GM21381 (cell line): ENCODE measurements around the gene CYBRD1.
"Not testable (repeated sequence)": the region's sequence is repeated elsewhere in the genome, so short reads cannot be mapped to it uniquely, and the experiment has no call there.

ENCODE experiments used
- ATAC-seq: cut with Tn5 transposase; IDR thresholded peaks from one replicate; pipeline ENCODE4 v1.9.1; 2021; ENCODE audit warnings: mild to moderate bottlenecking, moderate library complexity; ENCODE audit not compliant: unreplicated experiment

CYBRD1 gene

DNA sequence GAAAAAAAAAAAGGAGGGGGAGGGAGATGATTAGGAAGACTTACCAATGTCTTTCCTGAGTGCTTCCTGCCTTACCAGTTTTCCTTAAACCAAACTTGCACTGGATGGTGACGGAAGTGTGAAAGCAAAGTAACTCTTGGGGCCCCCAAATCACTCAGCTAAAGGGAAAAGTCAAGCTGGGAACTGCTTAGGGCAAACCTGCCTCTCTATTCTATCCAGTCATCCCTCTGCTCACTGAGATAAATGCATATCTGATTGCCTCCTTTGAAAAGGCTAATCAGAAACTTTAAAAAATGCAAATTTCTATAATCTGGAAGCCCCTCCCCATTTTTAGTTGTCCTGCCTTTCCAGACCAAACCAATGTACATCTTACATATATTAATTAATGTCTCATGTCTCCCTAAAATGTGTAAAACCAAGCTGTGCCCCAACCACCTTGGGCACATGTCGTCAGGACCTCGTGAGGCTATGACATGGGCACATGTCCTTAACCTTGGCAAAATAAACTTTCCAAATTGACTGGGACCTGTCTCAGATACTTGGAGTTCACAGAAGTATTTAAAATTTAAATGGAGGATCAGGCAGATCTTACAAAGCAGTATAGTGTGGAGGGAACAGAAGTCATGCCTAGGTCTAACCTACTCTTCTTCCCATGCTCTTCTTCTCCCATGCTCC is 7.2 kb upstream of the CYBRD1 start:
- ATAC-seq: no peak

DNA sequence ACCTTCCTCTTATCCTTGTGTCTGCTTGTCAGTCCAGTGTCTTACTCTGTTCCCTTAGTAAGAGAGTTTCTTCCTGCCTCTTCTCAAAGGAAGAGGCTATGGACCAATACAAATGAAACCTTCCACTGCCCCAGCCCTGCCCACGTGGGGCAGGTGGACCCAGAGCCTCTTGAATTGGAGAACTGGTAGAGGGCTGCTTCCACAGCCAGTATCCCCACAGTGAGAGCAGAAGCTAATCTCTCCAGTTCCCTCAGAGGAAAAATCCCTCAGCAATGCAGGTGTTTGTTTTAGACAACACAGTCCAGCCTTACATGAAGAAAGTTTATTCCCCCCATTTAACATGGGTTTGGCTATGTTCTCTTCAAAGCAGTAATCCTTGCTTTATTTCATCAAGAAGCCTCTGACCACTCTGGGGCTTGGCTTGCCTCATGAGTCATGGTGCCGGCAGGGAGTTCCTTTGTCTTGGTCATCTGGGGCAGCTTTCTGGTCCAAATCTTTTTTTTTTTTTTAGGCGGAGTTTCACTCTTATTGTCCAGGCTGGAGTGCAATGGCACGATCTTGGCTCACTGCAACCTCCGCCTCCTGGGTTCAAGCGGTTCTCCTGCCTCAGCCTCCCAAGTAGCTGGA is 6.5 kb upstream of the CYBRD1 start:
- ATAC-seq: no peak

GRCh38 chr2:171516793-171517192 is 5.5 kb upstream of the CYBRD1 start:
- no peak for ATAC-seq

DNA sequence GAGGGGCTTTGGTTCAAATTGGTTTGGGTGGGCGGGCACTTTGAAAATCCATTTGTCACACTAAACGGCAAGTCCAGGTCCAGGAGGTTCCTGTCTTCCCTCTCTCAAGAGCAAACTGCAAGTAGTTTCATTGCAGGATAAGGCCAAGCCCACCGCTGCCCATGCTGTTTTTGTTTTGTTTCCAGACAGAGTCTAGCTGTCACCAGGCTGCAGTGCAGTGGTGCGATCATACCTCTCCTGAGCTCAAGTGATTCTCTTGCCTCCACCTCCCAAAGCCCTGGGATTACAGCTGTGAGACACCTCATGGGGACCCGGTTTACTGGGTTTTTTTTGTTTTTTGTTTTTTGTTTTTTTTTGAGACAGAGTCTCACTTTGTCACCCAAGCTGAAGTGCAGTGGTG is 1.8 kb upstream of the CYBRD1 start:
- no peak for ATAC-seq

DNA sequence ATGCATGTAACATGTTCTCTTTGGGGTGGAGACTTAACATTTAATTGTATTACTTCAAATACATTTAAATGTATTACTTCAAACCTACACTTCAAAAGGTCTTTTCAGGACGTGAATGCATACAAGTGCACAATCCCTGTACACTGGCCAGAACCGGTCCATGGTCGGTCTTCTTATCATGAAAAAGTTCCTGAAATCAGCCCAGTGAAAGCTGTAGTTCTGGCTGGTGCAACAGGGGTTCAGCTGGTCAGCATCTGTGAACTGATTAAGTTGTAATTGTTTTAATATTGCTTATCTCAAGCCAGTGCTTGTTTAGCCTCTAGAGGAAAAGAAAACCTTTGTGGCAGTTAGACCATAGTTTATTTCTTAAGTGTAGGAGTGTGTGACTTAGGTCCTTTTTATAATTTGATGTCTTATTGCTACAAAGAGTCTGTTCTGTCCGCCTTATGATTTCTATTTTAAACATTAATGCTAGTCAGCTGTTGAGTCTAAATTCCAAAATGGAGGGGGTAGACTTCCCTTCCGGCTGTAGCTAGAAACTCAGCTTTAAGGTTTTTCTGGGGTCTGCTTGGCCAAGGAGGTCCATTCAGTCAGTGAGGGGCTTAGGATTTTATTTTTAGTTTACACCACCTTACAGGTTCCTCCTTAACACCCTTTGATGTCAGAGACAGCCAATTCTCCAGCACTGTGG is 768 bp upstream of the CYBRD1 start:
- no peak for ATAC-seq

- no peak for ATAC-seq
Observed at GRCh38 chr2:171522788-171523087, 464 bp downstream of the CYBRD1 start.

DNA sequence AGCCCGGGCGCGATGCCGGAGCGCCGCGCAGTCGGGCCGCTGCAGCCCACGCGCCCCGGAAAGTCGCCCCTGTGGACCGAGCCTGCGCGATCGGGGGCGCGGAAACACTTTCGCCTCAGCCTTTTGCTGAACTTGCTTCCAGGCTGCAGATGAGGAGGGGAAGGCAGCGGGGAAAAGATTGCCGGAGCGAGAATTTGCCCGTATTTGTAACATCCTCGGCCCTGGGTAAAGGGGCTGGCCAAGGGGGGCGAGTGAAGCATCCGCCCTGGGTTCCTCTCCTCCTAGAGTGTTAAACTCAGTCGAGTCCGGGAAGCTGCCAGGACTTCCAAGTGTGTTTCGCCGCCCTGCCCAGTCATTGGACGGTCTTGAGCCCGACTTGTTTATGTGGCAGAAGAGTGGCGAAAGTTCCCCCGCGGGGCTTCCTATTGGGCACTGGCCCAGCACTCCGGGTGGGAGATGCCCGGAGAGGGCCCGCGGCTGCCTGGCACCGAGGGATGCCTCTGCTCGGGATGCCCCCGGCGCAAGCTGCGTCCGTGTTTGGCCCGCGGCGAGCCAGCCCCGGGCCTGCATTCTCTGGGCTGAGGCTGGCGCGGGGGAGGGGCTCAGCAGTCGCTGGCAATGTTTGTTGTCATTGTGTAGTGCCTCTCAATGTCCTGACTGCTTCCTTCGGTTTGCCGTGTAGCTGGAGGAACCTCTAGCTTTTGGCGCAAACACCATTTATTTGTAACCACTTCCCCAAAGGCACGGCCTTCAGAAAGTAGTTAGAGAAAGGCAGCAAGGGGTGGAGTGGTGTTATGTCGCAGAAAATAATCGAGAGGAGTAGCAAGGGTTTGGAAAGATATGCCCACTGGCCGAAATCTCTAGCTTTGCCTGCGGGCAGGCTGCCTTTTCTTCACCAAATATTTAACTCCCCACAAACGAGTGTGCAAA is 1.1 kb downstream of the CYBRD1 start:
- no peak for ATAC-seq

DNA sequence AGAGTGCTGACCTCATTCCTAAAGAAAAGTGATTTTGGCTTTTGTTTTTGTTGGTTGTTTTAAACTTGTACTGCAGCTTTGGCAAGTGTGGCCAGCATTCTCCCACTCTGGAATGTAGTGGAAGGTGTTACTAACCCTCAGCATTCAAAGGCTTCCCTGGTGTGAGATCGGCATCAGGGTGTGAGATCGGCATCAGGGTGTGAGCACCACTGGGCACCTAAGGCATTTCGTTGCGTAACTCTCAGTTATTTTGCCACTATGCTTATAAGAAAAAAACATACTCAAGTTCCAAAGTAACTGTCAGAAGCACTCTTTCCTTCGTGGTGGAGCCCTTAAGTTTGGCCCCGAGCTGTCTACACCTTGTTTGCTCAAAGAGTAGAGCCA is 1.7 kb downstream of the CYBRD1 start:
- ATAC-seq: no peak

- ATAC-seq: no peak
Observed at GRCh38 chr2:171529914-171530313, 7.6 kb downstream of the CYBRD1 start.

GRCh38 chr2:171530378-171530777 is 8.1 kb downstream of the CYBRD1 start:
- no peak for ATAC-seq

DNA sequence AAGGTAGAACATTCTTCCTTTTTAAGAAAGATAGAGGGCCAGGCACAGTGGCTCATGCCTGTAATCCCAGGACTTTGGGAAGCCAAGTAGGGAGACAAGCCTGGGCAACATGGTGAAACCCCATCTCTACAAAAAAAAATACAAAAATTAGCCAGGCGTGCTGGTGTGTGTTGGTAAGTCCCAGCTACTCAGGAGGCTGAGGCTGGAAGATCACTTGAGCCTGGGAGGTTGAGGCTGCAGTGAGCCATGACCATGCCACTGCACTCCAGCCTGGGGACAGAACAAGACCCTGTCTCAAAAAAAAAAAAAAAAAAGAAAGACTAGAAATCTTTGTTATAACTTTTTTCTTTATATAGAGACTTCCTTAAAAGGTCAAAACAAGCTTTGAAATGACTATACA is 8.6 kb downstream of the CYBRD1 start:
- not testable (repeated sequence) for ATAC-seq

GRCh38 chr2:171531291-171531690 is 9.0 kb downstream of the CYBRD1 start:
- no peak for ATAC-seq

GRCh38 chr2:171531836-171532450 is 9.7 kb downstream of the CYBRD1 start:
- ATAC-seq: no peak

- ATAC-seq: no peak
Observed at GRCh38 chr2:171533331-171533730, 11.1 kb downstream of the CYBRD1 start.

DNA sequence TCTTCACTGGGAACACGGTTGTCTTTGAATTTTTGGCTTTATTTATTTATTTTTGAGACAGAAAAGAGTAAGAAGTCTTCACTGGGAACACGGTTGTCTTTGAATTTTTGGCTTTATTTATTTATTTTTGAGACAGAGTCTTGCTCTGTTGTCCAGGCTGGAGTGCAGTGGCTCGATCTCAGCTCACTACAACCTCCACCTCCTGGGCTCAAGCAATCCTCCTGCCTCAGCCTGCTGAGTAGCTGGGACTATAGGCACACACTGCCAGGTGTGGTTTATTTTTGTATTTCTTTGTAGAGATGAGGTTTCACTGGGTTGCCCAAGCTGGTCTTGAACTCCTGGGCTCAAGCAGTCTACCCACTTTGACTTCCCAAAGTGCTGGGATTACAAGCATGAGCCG is 13.3 kb downstream of the CYBRD1 start:
- ATAC-seq: not testable (repeated sequence)

- no peak for ATAC-seq
Observed at GRCh38 chr2:171540437-171540836, 18.2 kb downstream of the CYBRD1 start.

- ATAC-seq: no peak
Observed at GRCh38 chr2:171541202-171541887, 19.1 kb downstream of the CYBRD1 start.

GRCh38 chr2:171545086-171545485 is 22.8 kb downstream of the CYBRD1 start:
- no peak for ATAC-seq

DNA sequence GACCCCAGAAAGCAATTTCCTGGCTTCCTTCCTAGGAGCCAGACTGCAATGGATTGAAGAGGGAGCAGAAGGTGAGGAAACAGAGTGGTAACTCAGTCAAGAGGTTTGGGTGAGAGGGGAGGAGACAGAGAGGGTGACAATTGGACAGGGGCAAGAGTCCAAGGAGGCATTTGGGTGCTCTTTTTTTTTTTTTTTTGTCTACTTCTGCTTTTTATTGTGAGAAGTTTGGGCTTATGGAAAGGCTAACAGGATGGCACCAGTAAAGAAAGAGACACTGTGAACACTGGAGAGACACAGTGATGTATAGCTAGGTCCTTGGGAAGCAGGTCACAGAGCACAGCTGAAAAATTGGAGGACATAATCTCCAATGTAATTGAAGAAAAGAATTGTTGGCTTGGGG is 25.0 kb downstream of the CYBRD1 start:
- ATAC-seq: no peak

- no peak for ATAC-seq
Observed at GRCh38 chr2:171547720-171548119, 25.4 kb downstream of the CYBRD1 start.
